ENCODE data around the gene PHYHIPL.
"Not testable (repeated sequence)": the region's sequence is repeated elsewhere in the genome, so short reads cannot be mapped to it uniquely, and the experiment has no call there.

PHYHIPL gene

DNA sequence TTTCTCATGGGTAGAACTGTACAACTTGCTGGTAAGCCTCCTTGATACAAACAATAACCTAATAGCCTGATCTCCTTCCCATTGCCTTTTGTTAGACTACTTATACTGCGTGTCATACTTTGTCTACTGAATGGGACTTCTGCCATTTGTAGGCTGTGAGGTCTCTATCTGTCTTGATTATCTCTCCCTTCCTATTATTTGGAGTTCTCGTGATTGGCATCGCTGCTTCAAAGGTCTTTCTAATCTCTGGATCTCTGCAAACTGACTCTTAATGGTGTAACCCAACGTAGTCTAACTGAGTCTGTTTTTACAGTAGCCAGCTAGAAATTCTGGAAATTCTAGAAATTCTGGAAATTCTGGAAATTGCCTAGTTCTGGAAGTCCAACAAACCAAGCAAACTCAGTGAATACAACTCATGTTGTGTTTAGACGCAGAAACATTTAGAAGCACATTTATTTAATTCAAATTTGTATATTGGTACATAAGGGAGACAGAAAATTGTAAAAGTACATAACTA lies 29.8 kb downstream of the PHYHIPL start:
- DNase-seq (ENCODE audit: low read depth, low spot score), result no peak

DNA sequence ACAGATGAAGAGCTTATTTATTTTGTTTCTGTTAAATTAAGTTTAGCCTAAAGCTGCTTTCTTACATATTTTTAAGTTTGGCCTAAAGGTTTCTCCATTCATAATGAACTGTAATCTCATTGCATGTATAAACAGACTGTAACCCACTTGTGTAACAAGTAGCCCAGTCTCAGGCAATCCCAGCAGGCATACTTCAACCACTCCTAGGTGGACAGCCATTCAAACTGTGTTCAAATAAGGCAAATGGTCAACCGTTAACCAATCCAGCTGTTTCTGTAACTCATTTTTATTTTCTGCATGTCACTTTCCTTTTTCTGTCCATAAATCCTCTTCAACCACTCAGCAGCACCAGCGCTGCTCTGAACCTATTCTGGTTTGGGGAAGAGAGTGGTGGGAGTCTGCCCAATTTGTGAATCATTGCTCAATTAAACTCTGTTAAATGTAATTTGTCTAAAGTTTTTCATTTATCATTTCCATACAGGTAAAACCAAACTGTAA lies 35.9 kb downstream of the PHYHIPL start:
- no peak for DNase-seq (ENCODE audit: low read depth, low spot score)

DNA sequence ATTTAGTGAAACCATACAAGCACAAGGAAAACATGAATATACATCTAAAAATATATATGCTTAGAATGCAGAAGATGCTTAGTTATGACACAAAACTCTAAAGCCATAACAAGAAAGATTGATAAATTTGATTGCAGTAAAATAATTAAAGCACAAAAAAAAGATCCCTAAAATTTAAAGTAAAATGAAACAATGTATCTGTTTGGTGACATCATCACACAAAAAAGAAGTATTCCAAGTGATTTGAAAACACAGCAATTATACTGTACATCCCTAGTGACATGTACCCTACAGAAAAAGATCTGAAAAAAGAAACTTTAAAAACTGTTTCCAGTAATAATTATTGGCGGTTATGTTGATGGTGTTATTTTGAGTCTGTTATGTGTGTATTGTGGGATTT lies 37.7 kb downstream of the PHYHIPL start:
- no peak for DNase-seq (ENCODE audit: low read depth, low spot score)

DNA sequence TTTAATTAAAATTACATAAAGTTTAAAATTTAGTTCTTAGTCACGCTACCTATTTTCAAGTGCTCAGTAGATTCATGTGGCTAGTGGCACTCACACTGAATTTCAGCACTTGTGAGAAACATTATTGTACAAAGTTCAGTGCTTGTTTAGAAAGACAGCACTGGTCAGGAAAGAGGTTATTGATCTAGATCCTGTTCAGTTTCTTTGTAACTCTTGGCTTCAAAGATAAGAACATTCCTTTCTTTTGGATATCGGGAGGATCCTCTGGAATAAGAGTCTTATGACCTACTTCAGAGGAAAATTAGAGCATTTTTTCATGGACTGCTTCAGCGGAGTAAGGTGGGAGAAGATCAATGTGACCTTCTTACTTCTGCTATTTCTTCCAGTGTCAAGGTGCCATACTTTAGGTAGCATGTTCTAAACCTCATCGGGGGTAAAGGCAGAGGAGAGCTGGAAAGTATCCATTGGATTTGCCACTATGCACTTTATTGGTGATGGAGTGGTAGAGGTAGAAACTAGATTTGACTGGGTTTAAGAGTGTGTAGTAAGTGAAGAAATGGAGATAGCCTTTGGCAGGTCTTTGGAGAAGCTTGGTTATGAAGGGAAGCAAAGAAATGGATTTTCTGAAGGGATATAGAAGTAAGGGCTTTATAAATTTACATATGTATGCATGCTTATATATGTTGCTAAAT lies 39.9 kb downstream of the PHYHIPL start:
- no peak for DNase-seq (ENCODE audit: low read depth, low spot score)

DNA sequence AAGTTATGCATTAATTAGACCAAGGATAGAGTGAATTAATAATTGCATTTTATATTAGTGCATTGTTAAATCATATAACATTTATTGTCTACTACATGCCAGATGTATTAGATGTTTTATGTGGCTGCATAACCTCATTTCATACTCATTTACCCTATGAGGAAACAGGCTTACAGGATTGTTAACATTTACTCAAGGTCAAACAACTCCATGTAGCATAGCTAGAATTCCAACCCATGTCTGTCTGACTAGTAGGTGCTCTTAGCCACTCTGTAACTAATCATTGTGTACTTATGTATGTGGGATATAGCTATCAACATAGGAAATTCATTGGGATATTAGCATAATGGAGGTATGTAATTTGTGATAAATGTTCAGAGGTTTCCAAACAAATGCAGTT lies 46.3 kb downstream of the PHYHIPL start:
- no peak for DNase-seq (ENCODE audit: low read depth, low spot score)

DNA sequence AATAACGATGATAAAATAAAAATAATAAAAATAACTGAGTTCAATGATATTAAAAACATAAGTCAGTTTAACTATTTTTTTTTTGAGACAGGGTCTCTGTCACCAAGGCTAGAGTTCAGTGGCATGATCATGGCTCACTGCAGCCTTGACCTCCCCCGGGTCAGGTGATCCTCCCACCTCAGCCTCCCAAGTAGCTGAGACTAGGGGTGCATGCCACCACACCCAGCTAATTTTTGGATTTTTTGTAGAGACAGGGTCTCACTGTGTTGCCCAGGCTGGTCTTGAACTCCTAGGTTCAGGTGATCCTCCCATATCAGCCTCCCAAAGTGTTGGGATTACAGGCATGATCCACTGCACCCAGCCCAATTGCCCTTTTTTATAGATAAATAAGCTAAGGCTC lies 47.2 kb downstream of the PHYHIPL start:
- not testable (repeated sequence) for DNase-seq (ENCODE audit: low read depth, low spot score)

DNA sequence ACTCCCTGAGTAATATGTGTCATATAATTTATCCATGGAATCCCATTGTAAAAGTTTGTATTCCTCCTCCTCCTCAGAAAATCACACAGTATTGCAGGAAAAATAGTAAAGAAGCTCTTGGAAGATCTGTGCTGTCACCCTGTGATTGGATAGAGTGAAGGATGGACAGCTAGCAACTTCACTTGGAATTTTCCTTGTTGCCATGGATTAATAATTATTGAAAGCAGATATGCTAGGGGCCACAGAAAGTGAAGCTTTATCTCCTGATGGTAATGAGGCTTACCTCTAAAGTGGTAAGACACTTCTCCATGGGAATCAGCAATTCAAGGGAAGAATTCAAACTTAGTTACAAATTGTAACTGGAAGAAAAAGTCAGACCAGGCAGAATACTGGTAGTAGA lies 48.8 kb downstream of the PHYHIPL start:
- DNase-seq (ENCODE audit: low read depth, low spot score), result no peak

DNA sequence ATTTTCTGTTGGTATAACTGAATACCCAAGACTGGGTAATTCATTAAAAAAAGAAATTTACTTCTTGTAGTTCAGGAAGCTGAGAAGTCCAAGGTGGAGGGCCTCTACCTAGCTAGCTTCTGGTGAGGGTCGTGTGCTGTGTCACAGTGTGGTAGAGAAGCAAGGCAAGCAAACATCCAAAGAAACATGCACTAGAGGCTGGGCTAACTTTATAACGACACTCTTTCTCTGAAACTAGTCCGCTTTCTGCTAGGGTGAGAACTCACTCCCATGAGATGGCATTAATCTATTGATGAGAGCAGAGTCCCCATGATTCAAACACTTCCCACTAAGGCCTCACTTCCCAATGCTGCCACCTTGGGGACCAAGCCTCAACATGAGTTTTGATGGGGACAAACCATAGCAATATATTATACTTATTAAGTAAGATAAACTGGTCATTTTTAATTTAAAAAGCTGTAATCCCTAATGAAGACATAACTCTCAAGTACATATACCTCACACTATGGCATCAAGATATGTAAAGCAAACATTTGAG lies 50.8 kb downstream of the PHYHIPL start:
- DNase-seq (ENCODE audit: low read depth, low spot score), result no peak

DNA sequence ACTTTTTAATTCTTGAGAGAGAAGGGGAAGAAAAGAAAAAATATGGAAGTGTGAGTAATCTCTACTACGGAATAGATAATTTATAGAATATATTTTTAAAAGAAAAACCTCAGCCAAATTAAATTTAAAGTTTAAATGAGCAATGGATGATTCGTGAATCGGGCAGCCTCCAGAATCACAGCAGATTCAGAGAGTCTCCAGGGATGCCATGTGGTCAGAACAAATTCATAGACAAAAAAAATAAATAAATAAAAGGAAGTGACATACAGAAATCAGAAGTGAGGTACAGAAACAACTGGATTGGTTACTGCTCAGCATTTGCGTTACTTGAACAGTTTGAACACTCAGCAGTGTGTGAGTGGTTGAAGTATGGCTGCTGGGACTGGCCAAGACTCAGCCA lies 53.0 kb downstream of the PHYHIPL start:
- no peak for DNase-seq (ENCODE audit: low read depth, low spot score)

DNA sequence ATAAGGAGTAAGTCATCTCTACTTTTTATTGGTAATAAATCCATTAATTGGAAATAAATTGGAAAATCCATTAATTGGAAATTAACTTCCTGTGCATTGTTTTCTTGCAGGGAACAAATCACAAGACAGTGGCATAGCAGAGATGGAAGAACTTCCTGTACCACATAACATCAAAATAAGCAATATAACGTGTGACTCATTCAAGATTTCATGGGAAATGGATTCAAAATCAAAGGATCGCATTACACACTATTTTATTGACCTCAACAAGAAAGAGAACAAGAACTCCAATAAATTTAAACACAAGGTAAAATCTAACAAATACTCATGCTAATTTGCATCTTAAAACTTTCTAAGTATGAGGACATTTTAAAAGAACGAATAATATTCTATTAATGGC lies 57.8 kb downstream of the PHYHIPL start:
- DNase-seq (ENCODE audit: low read depth, low spot score), result no peak

DNA sequence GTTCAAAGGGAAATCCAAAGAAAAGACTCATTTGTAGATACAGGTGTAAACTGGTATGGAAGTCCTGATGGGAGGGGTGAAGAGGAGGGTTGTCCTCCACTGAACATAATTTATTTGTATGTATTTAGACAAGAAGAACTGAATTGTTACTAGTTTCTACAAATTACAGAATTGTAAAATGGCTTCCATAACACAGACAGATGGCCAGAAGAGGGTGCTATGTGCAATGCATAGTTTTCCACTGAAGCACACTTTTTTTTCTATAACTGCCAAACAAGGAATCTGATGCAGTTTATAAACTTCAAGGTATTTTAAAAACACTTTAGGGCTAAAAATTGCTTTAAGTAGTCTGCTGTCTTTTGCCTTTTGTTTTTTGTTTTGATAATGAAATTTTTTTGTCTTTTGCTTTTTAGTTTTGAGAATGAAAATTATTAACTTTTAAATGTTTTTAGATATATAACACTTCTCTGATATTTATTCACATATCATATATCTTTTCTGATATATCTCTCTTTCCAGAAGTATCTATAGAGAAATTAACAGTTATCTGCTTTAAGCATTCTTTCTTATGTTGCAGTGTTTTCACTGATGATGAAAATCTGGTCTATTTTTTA lies 58.5 kb downstream of the PHYHIPL start:
- no peak for DNase-seq (ENCODE audit: low read depth, low spot score)

DNA sequence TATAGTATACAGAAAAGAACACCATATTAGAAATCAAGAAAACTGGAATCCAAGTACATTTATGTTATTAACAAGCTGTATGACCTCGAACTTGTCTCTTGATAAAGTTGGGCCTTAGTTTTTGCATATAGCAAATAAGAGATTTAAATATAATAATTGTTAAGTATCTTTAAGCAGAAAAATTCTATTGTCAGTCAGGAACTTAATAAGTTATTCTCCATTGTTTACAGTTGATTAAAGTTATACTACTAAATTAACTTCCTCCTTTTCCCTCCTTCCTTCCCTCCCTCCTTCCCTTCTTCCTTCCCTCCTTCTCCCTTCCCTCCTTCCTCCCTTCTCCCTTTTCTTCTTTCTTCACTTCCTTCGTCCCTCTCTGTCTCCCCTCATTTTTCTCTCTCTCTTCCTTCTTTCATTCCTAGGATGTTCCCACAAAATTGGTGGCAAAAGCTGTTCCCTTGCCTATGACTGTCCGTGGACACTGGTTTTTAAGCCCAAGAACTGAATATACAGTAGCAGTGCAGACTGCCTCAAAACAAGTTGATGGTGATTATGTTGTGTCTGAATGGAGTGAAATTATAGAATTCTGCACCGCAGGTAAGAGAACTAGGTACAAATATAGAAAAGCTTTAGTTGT lies 59.7 kb downstream of the PHYHIPL start:
- no peak for DNase-seq (ENCODE audit: low read depth, low spot score)

DNA sequence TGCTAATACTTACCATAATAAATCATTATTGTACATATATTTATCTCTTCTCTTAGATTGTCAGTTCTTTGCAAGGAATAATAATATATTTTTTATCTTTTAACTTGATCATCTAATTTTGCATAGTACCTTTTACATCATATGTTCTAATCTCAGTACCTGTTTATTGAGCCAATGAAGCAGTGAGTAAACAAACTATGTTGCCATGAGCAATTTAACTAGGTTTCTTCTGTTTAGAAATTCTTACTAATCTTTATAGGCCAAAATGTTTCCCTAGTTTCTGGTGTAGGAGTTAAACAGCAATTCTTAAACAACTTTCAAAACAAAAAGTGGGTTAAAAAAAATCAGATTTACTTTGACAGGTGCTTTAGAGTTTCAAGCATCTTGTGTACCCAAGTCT lies 61.3 kb downstream of the PHYHIPL start:
- DNase-seq (ENCODE audit: low read depth, low spot score), result no peak

DNA sequence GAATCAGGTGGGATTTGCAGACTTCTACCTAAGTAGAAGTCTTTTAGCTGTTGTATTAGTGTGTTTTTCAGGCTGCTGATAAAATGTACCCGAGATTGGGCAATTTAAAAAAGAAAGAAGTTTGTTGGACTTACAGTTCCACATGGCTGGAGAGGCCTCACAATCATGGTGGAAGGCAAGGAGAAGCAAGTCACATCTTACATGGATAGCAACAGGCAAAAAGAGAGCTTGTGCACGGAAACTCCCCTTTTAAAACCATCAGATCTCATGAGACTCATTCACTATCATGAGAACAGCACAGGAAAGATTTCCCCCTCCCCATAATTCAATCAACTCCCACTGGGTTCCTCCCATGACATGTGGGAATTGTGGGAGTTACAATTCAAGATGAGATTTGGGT lies 62.7 kb downstream of the PHYHIPL start:
- DNase-seq (ENCODE audit: low read depth, low spot score), result not testable (repeated sequence)

DNA sequence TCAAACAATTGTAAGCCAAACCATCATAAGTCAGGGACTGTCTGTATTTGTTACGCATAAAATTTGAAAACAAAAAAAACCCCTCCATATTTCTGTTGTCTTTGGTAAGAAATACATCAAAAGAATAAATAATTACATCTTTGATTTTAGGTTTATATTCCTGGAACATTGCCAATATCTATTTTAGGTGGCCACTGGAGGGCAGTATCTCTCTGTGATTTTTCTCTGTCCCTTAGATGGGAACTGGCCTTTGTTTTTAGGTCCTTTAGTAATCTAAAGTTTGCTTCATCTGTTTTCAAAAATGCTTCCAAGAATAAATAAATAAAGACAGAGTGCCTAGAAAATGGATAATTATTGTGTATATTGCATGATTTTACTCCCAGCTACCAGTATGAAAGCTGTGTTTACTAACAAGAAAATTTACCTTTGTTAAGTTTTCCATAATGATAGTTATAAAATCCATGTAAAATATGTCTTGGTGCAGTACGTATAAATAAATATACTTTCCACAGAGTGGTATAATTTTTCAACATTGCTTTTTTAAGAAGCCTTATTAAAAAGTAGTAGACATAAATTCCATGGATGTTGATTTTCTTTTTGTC lies 64.2 kb downstream of the PHYHIPL start:
- no peak for DNase-seq (ENCODE audit: low read depth, low spot score)

DNA sequence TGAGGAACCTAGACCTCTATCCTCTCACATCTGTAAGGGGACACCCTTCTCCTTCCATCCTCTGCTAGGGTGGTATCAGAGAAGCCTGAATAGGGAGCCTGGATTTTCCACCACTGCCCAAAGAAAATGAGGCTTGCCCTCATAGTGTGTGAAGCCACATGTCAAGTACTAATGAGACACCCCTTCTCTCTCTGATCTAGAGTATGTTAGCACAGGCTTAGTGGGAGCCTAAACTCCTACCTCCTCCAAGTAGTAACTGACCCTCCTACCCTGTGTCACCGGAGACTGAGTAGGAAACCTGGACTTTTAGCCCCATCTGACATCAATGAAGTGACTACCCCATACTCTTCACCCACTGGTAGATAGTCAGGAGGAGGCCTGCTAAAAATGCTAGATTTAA lies 65.6 kb downstream of the PHYHIPL start:
- DNase-seq (ENCODE audit: low read depth, low spot score), result no peak

DNA sequence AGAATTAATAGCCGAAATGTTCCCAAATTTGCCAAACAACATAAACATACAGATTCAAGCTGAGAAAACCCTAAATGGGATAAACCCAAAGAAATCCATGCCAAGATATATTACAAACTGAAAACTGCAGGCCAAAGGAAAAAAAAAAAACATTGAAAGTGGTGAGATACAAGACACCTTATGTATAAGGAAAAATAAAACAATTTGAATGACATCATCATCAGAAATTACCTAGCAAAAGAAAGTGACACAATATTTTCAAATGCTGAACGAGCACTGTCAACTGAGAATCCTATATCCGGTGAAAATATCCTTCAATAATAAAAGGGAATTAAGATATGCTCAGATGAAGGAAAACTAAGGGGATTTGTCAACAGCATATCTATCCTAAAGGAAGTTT lies 66.5 kb downstream of the PHYHIPL start:
- DNase-seq (ENCODE audit: low read depth, low spot score), result no peak

DNA sequence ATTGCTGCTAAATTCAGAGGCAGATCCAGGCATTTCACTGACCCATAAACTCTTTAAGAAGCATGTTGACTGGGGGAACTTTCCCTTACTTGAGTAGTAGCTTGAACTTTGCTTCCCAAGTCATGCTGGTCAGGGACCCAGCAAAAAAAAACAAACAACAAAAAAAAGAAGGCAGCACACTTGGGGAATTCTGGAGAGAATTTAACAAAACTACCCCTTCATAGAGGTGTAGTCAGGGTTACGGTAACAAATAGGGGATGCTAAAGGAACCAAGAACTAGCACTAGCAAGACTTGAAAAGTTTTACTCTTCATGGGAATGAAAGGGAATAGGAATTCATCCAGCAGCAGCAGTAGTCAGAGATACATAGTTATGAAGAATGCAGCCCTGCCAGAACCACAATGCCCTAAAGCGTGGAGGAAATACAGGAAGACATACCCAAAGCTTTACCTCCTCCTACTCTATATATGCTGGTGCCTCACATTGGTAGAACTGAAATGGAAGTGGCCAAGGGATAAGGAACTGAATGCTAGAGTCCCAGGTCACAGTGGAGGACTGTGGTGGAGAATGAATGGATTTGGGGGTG lies 67.3 kb downstream of the PHYHIPL start:
- DNase-seq (ENCODE audit: low read depth, low spot score), result no peak

DNA sequence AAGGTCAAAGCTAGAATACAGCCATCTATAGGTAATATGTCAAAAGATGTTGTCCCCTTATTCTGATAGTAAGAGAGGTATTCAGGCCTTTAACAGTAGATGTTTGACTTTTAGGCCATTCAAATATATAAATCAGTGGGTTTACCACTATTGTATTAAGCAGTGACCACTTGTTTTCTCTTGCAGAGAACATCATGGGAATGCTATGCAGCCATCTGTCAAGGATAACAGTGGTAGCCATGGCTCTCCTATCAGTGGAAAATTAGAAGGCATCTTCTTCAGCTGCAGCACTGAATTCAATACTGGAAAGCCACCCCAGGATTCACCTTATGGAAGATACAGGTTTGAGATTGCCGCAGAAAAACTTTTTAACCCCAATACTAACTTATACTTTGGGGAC lies 68.4 kb downstream of the PHYHIPL start:
- no peak for DNase-seq (ENCODE audit: low read depth, low spot score)

DNA sequence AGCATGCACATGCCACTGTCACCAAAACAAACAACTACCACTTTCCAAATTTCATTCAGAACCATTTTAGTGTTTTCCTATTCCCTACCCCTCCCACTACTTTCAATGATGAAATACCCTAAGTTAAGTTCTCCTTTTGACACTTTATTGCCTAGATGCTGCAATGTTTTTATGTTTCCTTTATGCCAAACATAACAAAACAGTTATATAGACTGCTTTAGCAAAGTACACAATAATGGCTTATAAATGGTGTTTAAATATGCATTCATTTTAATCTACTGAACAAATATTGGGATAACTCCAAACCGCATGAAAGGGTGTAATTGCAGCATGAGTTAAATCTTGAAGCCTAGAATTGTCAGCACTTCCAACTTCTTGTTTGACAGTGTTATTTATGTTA lies 69.2 kb downstream of the PHYHIPL start:
- DNase-seq (ENCODE audit: low read depth, low spot score), result no peak

DNA sequence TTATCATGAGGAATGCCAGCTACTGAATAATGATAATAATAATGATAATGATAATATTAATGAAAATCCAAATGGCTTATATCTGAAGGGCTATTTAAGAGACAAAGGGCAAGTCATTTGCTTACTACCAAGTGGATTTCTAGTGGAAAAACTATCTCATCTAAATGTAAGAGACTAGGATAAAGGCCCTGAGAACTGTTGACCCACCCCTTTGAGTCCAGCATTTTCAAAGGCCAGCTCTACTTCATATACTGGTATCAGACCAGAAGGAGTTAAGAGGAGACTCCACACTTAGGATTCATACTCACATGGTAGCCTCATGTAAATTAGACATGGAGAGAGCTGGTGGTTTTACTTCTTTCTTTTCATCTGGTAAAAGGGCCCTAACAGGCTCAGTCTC lies 76.0 kb downstream of the PHYHIPL start:
- no peak for DNase-seq (ENCODE audit: low read depth, low spot score)

DNA sequence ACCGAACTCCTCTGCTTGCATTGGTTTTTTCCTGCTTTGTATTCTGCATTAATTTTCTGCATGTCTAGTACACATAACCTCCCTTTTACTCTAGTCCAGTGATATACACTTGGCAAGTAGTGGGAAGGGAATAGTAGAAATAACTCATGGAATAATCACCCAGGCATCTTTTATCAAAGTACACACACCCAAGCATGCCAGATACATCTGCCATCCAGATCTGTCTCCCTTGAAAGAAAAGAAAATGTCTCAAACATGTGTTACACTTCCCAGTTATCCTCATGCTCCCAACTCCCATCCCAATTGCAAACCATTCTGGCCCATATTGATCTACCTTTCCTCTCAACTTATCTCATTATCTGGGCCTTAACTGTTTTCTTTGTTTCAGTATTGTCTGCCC lies 79.0 kb downstream of the PHYHIPL start:
- no peak for DNase-seq (ENCODE audit: low read depth, low spot score)

Measured in iPS DF 19.7 (cell line).